ENCODE results near the gene SUMO2.
A peak's percentile ranks its signal among the peaks of the same experiment; 100 is the strongest.
"Not testable (repeated sequence)": the region's sequence is repeated elsewhere in the genome, so short reads cannot be mapped to it uniquely, and the experiment has no call there.

SUMO2 gene

DNA sequence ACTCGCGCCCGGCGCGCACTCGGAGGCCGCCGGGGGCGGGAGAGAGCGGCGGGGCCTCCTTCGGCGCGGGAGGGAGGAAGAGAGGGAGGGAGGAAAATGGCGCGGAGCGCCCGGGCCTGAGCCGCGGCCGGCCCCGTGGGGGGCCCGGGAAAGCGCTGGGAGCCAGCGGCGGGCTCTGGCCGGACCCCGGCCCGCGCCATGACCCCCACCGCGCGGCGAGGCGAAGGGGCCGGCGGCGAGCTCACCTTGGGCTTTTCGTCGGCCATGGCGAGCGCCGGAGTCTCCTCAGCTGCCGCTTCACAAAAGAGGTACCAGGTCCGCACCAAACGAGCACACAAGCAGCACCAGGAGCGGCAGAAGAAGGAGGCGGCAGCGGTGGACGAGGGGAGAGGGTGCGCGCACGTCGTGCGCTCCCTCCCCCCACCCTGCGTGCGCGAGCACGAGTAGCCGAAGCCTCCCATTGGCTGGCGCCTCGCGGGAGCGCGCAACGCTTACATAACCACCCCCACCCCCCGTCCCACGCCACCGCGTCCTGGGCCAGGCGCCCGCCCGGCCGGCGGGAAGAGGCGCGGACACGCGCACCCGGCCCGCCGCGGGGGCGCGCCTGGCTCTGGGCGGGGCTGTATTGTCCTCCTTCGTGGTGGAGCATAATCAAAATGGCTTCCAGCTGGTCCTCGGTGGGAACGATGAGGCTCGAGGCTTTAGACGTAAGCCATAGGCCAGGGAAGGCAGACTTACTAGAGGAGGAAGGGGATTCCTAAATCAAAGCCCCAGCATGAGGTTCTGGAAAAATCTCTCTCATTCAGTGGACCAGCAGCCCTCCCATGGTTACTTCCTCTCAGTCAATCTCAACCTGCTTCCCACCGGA lies at the start of gene SUMO2:
TSS of gene SUMO2 (minus strand) at position 391 of the 868 bp plus-strand sequence. CDS start at position 266, 125 bp downstream.
- DNase-seq (ENCODE audit: low spot score) (peak; percentile 99), FAIRE-seq (peak; percentile 95)

DNA sequence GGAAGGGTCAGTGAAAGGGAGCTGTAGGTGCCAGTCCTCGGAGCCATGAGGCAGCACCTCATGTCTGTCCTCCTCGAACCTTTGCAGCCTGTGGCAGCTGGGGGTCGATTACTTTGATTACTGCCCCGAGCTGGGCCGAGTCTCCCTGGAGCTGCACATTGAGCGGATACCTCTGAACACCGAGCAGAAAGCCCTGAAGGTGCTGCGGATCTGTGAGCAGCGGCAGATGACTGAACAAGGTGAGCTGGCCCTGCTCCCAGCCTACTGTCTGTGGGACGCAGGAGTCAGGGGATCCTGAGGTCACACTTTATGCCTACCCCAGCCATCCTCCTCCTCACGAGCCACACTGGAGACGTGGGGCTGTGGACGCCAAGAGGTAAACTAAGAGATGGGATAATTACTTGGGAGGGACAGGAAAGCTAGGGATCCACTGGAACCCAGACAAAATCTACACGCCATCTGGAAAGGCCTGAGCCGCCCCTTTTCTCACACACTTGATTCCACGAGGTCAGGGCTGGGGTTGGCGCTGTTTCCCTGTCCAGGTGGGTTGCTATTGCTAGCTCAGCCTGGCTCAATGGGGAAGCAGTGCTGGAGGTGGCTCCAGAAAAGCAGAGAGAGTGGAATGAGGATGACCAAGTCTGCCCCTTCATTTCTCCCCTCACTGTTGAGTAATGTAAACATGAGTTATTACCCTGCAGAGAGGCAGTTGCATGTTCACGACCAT lies 49.1 kb upstream of the SUMO2 start:
- DNase-seq (ENCODE audit: low spot score) = no peak
- no peak for FAIRE-seq

DNA sequence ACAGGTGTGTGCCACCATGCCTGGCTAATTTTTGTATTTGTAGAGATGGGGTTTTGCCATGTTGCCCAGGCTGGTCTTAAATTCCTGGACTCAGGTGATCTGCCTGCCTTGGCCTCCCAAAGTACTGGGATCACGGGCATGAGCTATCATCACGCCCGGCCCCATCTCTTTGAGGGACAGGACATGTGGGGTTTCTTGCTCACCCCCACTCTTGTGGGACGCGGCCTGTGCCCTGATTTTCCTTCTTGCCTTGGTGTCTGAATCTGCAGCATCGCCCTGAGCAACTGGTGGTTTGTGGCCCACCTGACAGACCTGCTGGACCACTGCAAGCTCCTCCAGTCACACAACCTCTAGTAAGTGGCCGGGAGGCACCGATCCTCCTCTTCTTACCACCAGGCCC lies 48.3 kb upstream of the SUMO2 start:
- DNase-seq (ENCODE audit: low spot score) (no peak), FAIRE-seq (no peak)

DNA sequence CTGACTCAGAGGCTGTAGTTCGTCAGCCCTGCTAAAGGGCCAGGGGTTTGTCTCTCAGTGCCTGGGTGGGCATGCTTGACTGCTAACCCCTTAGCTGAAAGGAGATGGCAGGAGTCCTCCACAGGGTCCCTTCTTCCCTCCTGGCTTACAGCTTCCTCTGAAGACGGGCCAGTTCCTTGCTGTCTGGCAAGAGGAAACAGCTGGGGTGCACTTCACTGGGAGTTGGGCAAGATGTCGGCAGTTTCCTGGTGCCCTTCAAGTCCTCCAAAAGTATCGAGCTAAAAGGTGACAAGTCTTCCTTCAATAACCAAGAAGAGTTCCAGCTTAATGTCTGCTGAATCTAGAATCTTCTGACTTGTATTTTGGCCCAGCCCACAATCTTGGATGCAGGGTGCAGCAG lies 46.1 kb upstream of the SUMO2 start:
- no peak for FAIRE-seq
- DNase-seq (ENCODE audit: low spot score) = no peak

DNA sequence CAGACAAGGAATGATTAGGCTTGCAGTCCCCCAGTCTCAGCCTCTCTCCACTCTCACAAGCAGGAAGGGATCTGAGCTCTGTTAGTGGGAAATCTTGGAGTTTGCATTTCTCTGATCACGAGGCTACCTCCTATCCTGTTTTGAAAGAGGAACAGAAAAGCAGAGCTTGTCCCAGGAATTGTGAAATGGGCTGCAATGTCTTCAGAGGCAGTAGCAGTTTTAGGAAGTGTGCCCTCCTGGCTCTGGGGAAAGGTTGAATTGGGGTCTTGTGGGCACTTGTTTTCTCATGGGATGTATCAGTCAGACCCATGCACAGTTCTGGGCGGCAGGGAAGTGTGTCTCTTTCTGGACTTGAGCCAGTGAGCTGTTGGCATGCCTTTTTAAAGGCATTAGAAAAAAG lies 45.5 kb upstream of the SUMO2 start:
- DNase-seq (ENCODE audit: low spot score) (no peak), FAIRE-seq (no peak)

DNA sequence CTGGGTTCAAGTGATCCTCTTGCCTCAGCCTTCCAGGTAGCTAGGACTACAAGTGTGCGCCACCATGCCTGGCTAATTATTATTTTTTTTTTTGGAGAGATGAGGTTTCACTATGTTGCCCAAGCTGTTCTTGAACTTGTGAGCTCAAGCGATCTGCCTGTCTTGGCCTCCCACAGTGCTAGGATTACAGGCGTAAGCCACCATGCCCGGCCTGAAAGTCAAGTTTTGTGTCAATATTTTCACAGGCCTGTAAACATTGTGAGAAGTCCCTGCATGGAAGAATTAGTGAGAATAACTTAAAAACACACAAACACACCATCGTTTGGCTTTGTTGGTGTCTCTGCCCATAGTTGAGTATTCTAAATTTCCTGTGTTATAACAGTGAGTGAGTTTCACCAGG lies 45.0 kb upstream of the SUMO2 start:
- FAIRE-seq (no peak), DNase-seq (ENCODE audit: low spot score) (no peak)

DNA sequence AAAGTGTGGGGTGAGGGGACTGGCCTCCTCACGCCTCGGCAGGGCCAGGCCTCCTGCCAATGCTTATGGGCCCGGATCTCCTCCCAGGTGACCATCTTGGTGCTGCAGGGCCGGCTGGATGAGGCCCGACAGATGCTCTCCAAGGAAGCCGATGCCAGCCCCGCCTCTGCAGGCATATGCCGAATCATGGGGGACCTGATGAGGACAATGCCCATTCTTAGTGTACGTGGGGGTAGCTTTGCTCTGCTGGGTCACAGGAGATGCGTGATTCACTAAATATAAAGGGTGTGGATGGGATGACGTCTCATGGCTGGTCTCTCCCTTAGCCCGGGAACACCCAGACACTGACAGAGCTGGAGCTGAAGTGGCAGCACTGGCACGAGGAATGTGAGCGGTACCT lies 42.3 kb upstream of the SUMO2 start:
- DNase-seq (ENCODE audit: low spot score) (no peak), FAIRE-seq (no peak)

DNA sequence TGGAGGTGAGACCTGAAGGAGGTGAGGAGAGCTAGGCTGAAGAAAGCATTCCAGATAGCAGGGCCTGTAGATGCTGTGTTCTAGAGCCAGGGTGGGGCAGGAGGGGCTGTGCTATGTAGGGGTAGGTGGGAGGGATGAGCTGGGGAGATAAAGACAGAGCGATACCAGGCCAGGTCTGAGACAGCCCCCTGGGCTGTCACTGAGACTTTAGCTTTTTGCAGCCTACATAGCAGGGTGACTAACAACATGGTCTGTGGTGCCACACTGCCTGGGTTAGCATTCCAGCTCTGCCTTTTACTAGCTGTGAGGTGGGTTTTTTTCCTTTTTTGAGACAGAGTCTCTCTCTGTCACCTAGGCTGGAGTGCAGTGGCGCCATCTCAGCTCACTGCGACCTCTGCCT lies 37.1 kb upstream of the SUMO2 start:
- no peak for FAIRE-seq
- no peak for DNase-seq (ENCODE audit: low spot score)

DNA sequence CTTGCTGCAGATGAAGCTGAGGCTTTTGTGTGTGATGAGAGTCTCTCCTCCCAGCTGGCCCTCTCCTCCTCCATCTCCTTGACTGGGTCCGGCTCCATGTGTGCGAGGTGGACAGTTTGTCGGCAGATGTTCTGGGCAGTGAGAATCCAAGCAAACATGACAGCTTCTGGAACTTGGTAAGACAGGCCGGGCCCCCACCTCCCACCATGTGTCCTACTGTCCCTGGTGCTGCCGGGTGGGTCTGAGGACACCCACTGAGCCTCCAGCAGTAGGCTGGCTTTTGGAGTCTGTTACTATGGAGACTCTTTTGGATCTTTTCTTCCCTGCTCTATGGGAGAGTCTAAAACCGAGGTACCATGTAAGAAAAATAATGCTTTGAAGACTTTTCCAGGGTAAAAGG lies 35.4 kb upstream of the SUMO2 start:
- no peak for DNase-seq (ENCODE audit: low spot score)
- FAIRE-seq = no peak

DNA sequence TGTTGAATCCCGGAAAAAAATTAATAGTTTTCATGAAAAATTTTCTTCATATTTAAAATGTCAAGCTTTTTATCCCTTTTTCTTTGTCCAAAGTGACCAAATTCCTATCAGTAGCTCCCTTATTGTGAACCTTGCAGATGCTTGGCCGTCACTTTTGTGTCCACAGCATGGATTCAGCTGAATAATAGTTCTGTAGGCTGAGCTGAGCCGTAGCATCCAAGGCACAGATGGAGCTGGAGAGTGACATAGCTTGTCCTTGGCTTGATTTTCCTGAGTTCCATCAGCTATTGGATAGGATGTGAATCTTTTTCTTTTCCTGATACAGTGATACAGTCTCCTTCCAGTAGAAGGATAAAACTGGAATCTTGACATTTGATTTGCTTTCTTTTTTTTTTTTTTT lies 26.3 kb upstream of the SUMO2 start:
- no peak for DNase-seq (ENCODE audit: low spot score)
- FAIRE-seq = no peak

DNA sequence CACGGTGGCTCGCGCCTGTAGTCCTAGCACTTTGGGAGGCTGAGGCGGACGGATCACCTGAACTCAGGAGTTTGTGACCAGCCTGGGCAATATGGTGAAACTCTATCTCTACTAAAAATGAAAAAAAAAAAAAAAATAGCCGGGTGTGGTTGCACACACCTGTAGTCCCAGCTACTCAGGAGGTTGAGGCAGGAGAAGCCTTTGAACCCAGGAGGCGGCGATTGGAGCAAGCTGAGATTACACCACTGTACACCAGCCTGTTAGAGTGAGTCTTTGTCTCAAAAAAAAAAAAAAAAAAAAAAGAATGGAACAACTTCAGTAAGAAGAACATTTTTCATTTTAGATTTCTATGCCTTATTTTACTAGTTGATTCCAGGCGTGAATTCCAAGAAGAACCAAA lies 25.4 kb upstream of the SUMO2 start:
- FAIRE-seq = no peak
- no peak for DNase-seq (ENCODE audit: low spot score)

DNA sequence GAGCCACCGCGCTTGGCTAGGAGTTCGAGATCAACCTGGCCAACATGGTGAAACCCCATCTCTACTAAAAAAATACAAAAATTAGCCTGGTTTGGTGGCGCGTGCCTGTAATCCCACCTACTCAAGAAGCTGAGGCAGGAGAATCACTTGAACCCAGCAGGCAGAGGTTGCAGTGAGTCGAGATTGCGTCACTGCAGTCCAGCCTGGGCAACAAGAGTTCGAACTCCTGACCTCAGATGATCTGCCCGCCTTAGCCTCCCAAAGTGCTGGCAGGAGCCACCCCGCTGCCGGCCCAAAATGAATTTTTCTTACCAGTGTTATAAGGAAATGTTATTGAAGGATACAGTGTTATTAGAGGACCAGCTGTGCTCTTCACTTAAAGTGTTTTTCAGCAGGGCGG lies 25.0 kb upstream of the SUMO2 start:
- no peak for DNase-seq (ENCODE audit: low spot score)
- FAIRE-seq = no peak

DNA sequence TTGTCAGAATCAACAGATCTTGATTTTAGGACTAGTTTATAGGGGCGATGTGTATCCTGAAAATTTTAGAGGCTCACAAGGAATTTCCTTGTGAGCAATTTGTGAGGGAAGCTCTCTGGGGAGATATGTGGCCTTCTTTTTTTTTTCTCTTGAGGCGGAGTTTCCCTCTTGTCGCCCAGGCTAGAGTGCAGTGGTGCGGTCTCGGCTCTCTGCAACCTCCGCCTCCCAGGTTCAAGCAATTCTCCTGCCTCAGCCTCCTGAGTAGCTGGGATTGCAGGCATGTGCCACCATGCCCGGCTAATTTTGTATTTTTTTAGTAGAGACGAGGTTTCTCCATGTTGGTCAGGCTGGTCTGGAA lies 24.3 kb upstream of the SUMO2 start:
- FAIRE-seq; DNase-seq (ENCODE audit: low spot score): not testable (repeated sequence)

DNA sequence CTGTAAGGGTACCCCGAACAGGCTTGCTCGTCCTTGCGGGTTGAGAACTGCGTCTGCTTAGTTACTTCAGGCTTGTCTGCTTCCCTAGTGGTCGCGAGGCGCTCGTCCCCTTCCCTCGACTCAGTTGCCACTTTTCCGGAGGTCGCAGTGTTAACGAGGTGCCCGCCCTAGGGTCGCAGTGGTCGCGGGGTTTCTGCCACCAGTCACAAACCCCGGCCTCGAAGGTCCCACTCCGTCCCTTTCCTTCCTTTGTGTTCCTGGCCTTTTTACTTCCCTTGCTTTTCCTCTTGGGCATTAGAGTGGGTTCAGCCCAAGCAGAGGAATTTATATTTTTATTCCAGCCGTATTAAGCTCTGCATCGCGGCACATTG lies 23.0 kb upstream of the SUMO2 start:
- no peak for DNase-seq (ENCODE audit: low spot score)
- no peak for FAIRE-seq

DNA sequence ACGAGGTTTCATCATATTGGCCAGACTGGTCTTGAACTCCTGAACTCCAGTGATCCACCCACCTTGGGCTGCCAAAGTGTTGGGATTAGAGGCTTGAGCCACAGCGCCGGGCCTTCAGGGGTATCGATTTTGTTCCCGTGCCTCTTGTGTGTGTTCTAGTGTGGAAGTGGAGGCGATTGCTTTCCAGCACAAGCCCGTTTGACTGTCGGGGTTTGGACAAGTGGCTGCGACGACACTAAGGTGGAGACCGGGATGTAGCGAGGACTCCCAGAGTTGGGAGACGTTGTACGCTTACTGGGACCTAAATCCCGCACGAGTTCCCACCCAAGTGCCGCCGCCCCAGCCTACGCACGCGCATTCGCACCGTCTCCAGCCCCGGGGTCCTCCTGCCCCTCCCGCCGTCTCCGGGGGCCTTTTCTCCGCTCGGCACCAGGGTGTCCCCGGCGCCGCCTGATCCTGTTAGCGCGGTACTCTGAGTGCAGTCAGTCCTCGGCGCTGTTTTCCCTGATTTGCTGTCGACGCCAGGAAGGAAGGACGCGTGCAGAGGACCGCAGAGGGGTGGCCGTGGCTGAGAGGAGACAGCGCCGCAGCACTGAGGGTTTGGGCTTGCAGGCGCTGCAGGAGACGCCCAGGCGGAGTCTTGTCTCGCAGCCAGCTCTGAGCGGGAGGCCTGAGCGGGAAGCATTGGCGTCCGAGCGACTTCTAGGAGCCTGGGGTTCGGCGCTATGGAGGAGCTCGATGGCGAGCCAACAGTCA lies 22.5 kb upstream of the SUMO2 start, which contains the start of gene NUP85:
TSS of gene NUP85 (plus strand) at position 643 of the 756 bp plus-strand sequence. CDS start at position 726, 83 bp downstream.
- FAIRE-seq = peak; percentile 37
- peak; percentile 100 for DNase-seq (ENCODE audit: low spot score)

DNA sequence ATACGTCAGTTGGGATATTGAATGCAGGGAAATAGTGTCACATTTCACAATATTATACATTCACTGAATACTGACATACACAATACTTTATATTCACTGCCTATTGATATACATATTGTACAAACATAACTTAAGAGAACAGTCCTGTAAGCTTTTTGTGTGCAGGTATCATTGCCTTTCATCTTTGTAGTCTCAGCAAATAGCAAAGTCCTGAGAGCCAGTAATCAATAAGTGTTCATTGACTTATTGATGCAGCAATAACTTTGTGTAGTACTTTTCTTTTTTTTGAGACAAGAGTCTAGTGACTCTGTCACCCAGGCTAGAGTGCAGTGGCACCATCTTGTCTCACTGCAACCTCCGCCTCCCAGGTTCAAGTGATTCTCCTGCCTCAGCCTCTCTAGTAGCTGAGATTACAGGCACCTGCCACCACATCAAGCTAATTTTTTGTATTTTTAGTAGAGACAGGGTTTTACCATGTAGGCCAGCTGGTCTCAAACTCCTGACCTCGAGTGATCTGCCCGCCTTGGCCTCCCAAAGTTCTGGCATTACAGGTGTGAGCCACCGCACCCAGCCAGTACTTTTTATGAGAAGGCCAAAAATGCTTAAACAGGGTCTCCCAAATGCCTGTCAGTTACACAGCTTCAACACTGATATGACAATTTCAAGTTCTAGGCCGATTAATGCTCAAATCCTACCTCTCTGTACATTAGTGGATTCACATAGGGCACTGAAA lies 17.3 kb upstream of the SUMO2 start:
- DNase-seq (ENCODE audit: low spot score) = no peak
- FAIRE-seq = no peak

DNA sequence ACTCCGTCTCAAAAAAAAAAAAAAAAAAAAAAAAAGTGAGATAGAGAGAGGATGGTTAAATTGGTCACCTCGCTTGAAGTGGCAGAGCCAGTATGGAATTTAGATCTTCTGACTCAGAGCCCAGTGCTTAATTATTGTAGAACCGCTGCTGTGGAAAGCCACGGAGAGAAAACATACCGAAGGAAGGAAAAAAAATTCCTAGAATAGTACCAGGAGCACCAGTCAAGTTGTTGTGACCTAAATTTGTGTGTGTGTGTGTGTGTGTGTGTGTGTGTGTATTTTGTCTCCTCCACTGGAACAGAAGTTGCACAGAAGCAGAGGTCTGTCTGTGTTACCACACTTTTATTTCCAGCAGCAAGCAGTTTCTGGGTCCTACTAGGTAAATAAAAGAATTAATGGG lies 12.1 kb upstream of the SUMO2 start:
- no peak for FAIRE-seq
- no peak for DNase-seq (ENCODE audit: low spot score)

DNA sequence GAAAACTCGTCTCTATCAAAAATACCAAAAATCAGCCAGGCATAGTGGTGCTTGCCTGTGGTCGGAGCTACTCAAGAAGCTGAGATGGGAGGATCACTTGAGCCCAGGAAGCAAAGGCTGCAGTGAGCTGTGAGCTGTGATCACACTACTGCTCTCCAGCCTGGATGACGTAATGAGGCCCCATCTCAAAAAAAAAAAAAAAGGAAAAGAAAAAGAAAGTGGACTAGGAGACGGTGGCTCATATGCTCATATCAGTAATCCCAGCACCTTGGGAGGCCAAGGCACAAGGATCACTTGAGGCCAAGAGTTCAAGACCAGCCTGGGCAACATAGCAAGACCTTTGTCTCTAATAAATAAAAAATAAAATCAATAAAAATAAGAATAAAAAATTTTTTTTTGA lies 8.8 kb upstream of the SUMO2 start:
- FAIRE-seq (no peak), DNase-seq (ENCODE audit: low spot score) (no peak)

DNA sequence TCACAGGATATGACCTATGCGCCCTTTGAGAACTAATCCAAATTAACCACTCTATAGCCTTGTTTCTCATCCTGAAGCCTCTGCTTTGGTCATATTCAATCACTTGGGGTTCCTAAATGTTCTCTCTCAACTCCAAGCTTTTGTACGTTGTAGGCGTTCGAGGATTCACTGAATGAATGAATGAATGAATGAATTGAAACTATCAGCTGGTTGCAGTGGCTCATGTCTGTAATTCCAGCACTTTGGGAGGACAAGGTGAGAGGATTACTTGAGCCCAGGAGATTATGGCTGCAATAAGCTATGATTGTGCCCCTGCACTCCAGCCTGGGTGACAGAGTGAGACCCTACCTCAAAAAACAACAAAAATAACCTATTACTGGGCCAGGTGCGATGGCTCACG lies 5.9 kb upstream of the SUMO2 start:
- DNase-seq (ENCODE audit: low spot score) = no peak
- no peak for FAIRE-seq

DNA sequence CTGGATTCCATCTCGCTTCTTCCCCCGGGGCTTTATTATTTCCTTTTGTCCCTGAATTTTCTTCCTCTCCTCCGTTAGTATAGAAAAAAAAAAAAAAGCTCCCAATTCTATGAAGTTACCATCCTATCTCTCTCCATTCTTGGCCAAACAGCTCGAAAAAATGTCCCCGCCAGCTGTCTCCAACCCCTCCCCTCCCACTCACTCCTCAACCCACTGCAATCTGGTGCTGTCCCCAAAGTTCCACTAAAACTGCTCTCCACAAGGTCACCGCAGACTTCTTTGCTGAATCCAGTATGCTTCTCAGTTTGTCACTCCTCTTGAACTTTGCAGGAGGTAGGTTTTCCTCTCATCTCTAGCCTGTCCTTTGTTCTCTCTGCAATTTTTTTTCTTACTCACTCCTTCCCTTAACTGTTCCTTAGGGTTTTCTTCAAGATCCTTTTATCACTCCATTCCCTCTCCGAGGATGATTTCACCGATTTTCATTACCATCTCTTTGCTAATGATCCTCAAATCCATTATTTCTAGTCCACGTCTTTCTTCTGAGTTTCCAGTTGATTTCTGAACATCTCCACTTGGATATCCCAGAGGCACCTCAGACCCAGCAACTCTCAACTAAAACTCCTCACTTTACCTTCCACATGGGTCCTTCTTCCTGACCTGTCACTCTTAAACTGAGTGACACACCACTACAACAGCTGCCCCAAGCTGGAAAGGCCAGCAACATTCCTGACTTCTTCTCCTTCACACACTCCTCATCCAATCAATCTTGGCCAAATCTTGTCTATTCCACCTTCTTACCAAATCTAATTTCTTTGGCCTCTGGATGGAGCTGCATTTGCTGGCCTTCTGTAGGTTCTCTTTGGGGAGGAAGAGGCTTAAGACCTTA lies 1.5 kb upstream of the SUMO2 start:
- DNase-seq (ENCODE audit: low spot score) = no peak
- FAIRE-seq = no peak

DNA sequence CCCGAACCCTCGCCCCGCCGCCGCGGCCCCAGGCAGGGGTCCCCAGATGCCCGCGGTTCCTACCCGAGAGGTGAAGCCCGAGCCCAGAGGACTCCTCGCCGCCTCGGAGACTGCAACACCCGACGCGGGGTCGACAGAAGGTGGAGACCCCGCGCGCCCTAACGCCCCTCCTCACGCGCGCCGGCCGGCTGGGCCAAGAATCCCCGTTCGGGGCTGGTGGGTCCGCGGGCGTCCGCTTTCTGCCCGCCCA lies 515 bp downstream of the SUMO2 start:
- FAIRE-seq (no peak), DNase-seq (ENCODE audit: low spot score) (no peak)

Data from urothelium cell line (cell line).